DND-41 (cell line): ENCODE data around the gene TEX2.
"Not testable (repeated sequence)": the region's sequence is repeated elsewhere in the genome, so short reads cannot be mapped to it uniquely, and the experiment has no call there.

ENCODE experiments used
- ATAC-seq: fragments of 200-7000 bp; cut with Tn5 transposase; 3 replicates; pipeline ENCODE4 v1.9.1; 2021; ENCODE audit warnings: low read depth; ENCODE audit not compliant: insufficient read depth
- DNase-seq: peaks from one replicate; pipeline ENCODE4 v3.0.0-alpha.2; 2020
- H2AFZ ChIP-seq: 2 replicates; pipeline ENCODE4 v1.6.0; 2012; ENCODE audit warnings: low read depth, low read length
- H3K27ac ChIP-seq: 2 replicates; pipeline ENCODE4 v1.5.1; 2012; ENCODE audit warnings: low read length, inconsistent platforms
- H3K27me3 ChIP-seq: fragments of 200-600 bp; sonication (generic); 2 replicates; pipeline ENCODE4 v1.6.0; 2012; ENCODE audit warnings: low read length, mild to moderate bottlenecking, inconsistent platforms; ENCODE audit not compliant: insufficient read depth, poor library complexity
- H3K36me3 ChIP-seq: 2 replicates; pipeline ENCODE4 v1.5.1; 2012; ENCODE audit warnings: low read length, inconsistent platforms; ENCODE audit not compliant: insufficient read depth
- H3K4me1 ChIP-seq: 2 replicates; pipeline ENCODE4 v1.5.1; 2012; ENCODE audit warnings: mild to moderate bottlenecking, low read length; ENCODE audit not compliant: insufficient read depth
- H3K4me2 ChIP-seq: 2 replicates; pipeline ENCODE4 v1.6.0; 2012; ENCODE audit warnings: mild to moderate bottlenecking, moderate library complexity, low read length, inconsistent platforms; ENCODE audit not compliant: insufficient read depth
- H3K4me3 ChIP-seq, 2 experiments: fragments of 200-600 bp in 1 of 2; shearing (Covaris generic) in 1 of 2; 2 replicates each; pipeline ENCODE4 v1.5.1; 2012 to 2016; ENCODE audit warnings: inconsistent platforms in 2 of 2, low read length in 2 of 2, mild to moderate bottlenecking in 2 of 2, low read depth in 1 of 2, moderate library complexity in 1 of 2
- H3K79me2 ChIP-seq: 2 replicates; pipeline ENCODE4 v1.6.0; 2012; ENCODE audit warnings: low read length, inconsistent platforms; ENCODE audit not compliant: insufficient read depth
- H3K9ac ChIP-seq: 2 replicates; pipeline ENCODE4 v1.6.0; 2012; ENCODE audit warnings: low read depth, mild to moderate bottlenecking, inconsistent platforms, low read length, moderate library complexity
- H3K9me3 ChIP-seq: 2 replicates; pipeline ENCODE4 v1.5.1; 2012; ENCODE audit warnings: low read length, moderate library complexity, mild to moderate bottlenecking, inconsistent platforms; ENCODE audit not compliant: insufficient read depth, severe bottlenecking
- H4K20me1 ChIP-seq: 2 replicates; pipeline ENCODE4 v1.6.0; 2012; ENCODE audit warnings: low read length; ENCODE audit not compliant: insufficient read depth
- CTCF ChIP-seq: IDR thresholded peaks from 2 replicates; pipeline ENCODE4 v1.5.1; 2012; ENCODE audit warnings: borderline replicate concordance, low read length, moderate library complexity, mild to moderate bottlenecking; ENCODE audit not compliant: poor library complexity, severe bottlenecking; ENCODE audit errors: extremely low read depth
- EZH2 ChIP-seq: IDR thresholded peaks from 3 replicates; pipeline ENCODE4 v1.6.1; 2012; ENCODE audit warnings: borderline replicate concordance, low read depth, mild to moderate bottlenecking, moderate library complexity, low read length, inconsistent platforms; ENCODE audit not compliant: severe bottlenecking

Gene TEX2

DNA sequence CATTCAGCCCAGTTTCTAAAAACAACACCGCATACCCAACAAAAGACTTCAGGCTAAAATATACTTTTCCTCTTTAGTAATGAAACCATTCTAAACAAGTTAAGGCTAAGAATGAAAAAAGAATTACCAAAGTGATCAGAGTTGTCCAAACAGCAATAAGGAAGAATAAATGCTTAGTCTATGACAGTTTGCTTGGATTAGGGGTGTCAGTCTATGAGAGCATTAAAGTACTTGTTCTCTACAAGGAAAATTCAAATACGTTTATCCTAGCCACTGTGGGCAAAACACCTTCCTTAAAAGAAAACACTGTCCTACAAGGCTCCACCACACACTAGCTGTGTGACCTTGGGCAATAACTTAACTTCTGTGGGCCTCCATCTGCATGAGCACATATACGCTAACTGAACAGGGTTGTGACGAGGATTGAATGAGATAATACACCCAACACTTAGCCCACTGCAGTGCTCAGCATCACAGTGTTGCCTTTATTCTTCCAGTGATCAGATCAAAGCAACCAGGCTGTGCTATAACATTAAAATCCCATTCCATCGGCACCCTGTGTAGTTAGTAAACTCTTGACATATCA is 53.6 kb downstream of the TEX2 start:
- Histone ChIP-seq H3K9me3 (no peaks in the 10 kb centered on the region), H2AFZ (no peak overlapping the region), H4K20me1 (no peaks in the 10 kb centered on the region), H3K27me3 (no peaks in the 10 kb centered on the region), H3K79me2 (peaks cover 2% of the 10 kb centered on the region; the same call in 1 of the 2 replicates), H3K4me1 (no peaks in the 10 kb centered on the region), H3K4me3 (no peak overlapping the region), H3K36me3 (peaks cover 19% of the 10 kb centered on the region; the same call in 1 of the 2 replicates), H3K27ac (no peak overlapping the region), H3K4me2 (no peak overlapping the region), H3K9ac (no peak overlapping the region)
- ATAC-seq (no peak), DNase-seq (no peak)
- TF ChIP-seq CTCF: no peak

DNA sequence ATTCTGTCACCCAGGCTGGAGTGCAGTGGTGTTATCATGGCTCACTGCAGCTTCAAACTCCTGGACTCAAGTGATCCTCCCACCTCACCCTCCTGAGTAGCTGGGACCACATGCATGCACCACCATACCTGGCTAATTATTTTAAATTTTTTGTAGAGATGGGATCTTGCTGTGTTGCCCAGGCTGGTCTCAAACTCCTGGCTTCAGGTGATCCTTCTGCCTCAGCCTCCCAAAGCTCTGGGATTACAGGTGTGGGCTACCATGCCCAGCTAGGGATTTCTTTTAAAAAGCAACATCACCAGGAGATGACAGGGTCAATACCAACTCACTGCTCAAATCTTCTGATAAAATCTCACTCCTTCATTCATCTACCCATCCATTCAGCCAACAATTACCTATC is 54.4 kb downstream of the TEX2 start:
- not testable (repeated sequence) for H3K9me3 ChIP-seq, H3K79me2 ChIP-seq, H4K20me1 ChIP-seq

DNA sequence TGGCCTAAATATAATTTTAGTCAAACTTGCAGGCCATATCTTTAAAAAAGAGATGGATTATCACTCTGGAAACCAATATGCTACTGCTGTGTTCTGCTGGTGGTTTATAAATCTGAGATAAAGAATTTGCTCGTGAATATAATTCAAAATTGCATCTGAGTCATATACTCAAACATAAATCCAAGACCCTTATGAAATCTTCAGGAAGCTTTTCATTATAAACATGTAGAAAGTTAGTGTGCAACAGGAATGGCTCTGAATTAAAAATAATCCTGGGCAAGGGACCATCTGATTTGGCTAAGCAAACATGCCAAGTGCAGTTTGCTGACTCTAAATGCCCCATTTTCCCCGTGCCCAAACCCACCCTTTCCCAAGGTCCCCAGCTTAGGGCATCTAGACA is 57.3 kb downstream of the TEX2 start:
- no peaks in the 10 kb centered on the region for H3K9me3 ChIP-seq
- H3K9ac ChIP-seq: no peak overlapping the region
- no peak for DNase-seq
- H3K27me3 ChIP-seq: no peaks in the 10 kb centered on the region
- H3K79me2 ChIP-seq: peaks cover 2% of the 10 kb centered on the region; the same call in 1 of the 2 replicates
- H3K4me2 ChIP-seq: no peak overlapping the region
- ATAC-seq: no peak
- no peak overlapping the region for H3K27ac ChIP-seq
- H3K4me3 ChIP-seq: no peak overlapping the region
- no peaks in the 10 kb centered on the region for H3K36me3 ChIP-seq
- H4K20me1 ChIP-seq: peaks cover 7% of the 10 kb centered on the region; the same call in 1 of the 2 replicates
- no peak overlapping the region for H2AFZ ChIP-seq
- no peak for TF ChIP-seq EZH2
- no peak for TF ChIP-seq CTCF
- peaks cover 10% of the 10 kb centered on the region for H3K4me1 ChIP-seq

More for the DNA sequence above, 54.4 kb downstream of the TEX2 start:
- not testable (repeated sequence) for H3K4me3 ChIP-seq, H3K27me3 ChIP-seq, H3K9ac ChIP-seq, DNase-seq, ATAC-seq, H3K27ac ChIP-seq, H3K4me1 ChIP-seq, H2AFZ ChIP-seq, H3K4me2 ChIP-seq
- H3K36me3 ChIP-seq: peaks cover 15% of the 10 kb centered on the region; the same call in 1 of the 2 replicates

GRCh38 chr17:64203630-64204029 is 59.4 kb downstream of the TEX2 start:
- TF ChIP-seq CTCF: no peak
- no peak for TF ChIP-seq EZH2
- no peaks in the 10 kb centered on the region for H3K36me3 ChIP-seq
- no peak overlapping the region for H2AFZ ChIP-seq
- H3K4me1 ChIP-seq: peaks cover 17% of the 10 kb centered on the region
- H3K9ac ChIP-seq: no peak overlapping the region
- H3K9me3 ChIP-seq: no peaks in the 10 kb centered on the region
- H3K27ac ChIP-seq: no peak overlapping the region
- H3K79me2 ChIP-seq: peaks cover 2% of the 10 kb centered on the region; the same call in 1 of the 2 replicates
- DNase-seq (no peak), ATAC-seq (no peak)
- H3K4me3 ChIP-seq: no peak overlapping the region
- H3K4me2 ChIP-seq: no peak overlapping the region
- H4K20me1 ChIP-seq: peaks cover 7% of the 10 kb centered on the region; the same call in 1 of the 2 replicates
- H3K27me3 ChIP-seq: no peaks in the 10 kb centered on the region
